ENCODE results near the gene PTPRM. TPM values are rescaled to one million over a fixed set of nuclear protein-coding genes. Genes with fewer than 3 reads are reported as not detected.

The PTPRM gene
- total and polyA plus RNA-seq, 4 donors, result 61.1 to 146 (median 87.5) TPM

DNA sequence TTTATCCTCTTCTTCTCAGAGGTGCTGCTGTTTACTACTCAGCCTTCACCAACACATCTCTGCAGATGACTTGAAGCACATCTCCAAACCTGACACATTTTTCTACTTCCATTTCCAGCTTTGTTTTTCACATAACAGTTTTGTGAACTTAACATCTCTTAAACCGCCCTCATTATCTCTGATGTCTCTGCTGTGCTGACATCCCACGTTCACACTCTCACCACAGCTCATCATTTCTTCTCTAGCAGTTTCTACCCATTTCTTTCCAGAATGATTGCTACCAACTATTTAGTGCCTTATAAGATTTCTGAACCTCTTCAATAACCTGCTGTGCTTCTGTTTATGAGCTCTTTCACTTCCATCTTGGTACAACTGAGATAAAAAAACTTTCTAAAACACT lies 238.0 kb downstream of the PTPRM start:
- H3K4me1 ChIP-seq (ENCODE audit: control insufficient read depth in 5 of 5, insufficient read depth in 5 of 5, low read length in 5 of 5), result peaks cover 0 to 26% (median 4%) of the 10 kb centered on the region in 5 donors
- H3K27ac ChIP-seq (ENCODE audit: low read depth in 1 of 2, low read length in 1 of 2), result no peak overlapping the region
- H3K4me3 ChIP-seq, result no peak overlapping the region
- no peaks in the 10 kb centered on the region for H3K9me3 ChIP-seq (ENCODE audit: control insufficient read depth in 4 of 4, insufficient read depth in 3 of 4, low read length in 3 of 4)
- H3K36me3 ChIP-seq (ENCODE audit: control insufficient read depth in 4 of 4, insufficient read depth in 4 of 4, low read length in 4 of 4), result no peaks in the 10 kb centered on the region
- DNase-seq, result no peak
- ATAC-seq (ENCODE audit: insufficient read depth, low FRiP score), result no peak
- TF ChIP-seq, protein P1, sequence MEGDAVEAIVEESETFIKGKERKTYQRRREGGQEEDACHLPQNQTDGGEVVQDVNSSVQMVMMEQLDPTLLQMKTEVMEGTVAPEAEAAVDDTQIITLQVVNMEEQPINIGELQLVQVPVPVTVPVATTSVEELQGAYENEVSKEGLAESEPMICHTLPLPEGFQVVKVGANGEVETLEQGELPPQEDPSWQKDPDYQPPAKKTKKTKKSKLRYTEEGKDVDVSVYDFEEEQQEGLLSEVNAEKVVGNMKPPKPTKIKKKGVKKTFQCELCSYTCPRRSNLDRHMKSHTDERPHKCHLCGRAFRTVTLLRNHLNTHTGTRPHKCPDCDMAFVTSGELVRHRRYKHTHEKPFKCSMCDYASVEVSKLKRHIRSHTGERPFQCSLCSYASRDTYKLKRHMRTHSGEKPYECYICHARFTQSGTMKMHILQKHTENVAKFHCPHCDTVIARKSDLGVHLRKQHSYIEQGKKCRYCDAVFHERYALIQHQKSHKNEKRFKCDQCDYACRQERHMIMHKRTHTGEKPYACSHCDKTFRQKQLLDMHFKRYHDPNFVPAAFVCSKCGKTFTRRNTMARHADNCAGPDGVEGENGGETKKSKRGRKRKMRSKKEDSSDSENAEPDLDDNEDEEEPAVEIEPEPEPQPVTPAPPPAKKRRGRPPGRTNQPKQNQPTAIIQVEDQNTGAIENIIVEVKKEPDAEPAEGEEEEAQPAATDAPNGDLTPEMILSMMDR (IDR thresholded peaks at IDR 0.05; ENCODE audit: control extremely low read depth, extremely low read depth), result no peak
- no peaks in the 10 kb centered on the region for H3K27me3 ChIP-seq (ENCODE audit: control insufficient read depth in 3 of 3, insufficient read depth in 3 of 3, low read length in 2 of 3)
- no peak overlapping the region for H3K9ac ChIP-seq (ENCODE audit: insufficient read depth in 1 of 2, low read length in 2 of 2)
- WGBS, 2 donors, result 92 to 97% methylated on average over 2 of the region's 2 CpGs

DNA sequence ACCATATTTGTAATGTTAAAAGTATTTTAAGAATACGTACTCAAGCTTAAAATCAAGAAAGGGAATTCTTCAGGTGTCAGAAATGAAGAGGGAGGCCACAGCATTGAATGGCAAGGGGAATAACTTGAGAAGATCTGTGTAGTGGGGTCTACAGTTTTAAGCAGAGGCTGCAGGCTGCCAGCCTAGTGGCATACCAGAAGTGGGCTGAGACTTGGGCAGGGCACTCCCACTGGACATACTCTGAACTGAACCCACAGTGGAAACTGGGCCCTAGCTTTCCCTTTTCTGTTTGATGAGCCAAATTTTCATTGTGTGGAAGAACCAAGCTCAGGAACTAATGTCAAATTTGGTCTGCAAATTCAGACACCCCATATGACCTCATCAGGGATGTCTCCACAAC lies 238.8 kb downstream of the PTPRM start:
- TF ChIP-seq, protein P1 (IDR thresholded peaks at IDR 0.05; ENCODE audit: control extremely low read depth, extremely low read depth), result no peak
- no peak overlapping the region for H3K27ac ChIP-seq (ENCODE audit: low read depth in 1 of 2, low read length in 1 of 2)
- 82 to 92% methylated on average over 1 of the region's 1 CpG for WGBS, 2 donors
- H3K9me3 ChIP-seq (ENCODE audit: control insufficient read depth in 4 of 4, insufficient read depth in 3 of 4, low read length in 3 of 4), result no peaks in the 10 kb centered on the region
- no peaks in the 10 kb centered on the region for H3K36me3 ChIP-seq (ENCODE audit: control insufficient read depth in 4 of 4, insufficient read depth in 4 of 4, low read length in 4 of 4)
- DNase-seq (no peak), ATAC-seq (ENCODE audit: insufficient read depth, low FRiP score) (no peak)
- H3K4me3 ChIP-seq, result no peak overlapping the region
- H3K4me1 ChIP-seq (ENCODE audit: control insufficient read depth in 5 of 5, insufficient read depth in 5 of 5, low read length in 5 of 5), result peaks cover 0 to 26% (median 4%) of the 10 kb centered on the region in 5 donors
- H3K27me3 ChIP-seq (ENCODE audit: control insufficient read depth in 3 of 3, insufficient read depth in 3 of 3, low read length in 2 of 3), result no peaks in the 10 kb centered on the region
- H3K9ac ChIP-seq (ENCODE audit: insufficient read depth in 1 of 2, low read length in 2 of 2), result no peak overlapping the region

DNA sequence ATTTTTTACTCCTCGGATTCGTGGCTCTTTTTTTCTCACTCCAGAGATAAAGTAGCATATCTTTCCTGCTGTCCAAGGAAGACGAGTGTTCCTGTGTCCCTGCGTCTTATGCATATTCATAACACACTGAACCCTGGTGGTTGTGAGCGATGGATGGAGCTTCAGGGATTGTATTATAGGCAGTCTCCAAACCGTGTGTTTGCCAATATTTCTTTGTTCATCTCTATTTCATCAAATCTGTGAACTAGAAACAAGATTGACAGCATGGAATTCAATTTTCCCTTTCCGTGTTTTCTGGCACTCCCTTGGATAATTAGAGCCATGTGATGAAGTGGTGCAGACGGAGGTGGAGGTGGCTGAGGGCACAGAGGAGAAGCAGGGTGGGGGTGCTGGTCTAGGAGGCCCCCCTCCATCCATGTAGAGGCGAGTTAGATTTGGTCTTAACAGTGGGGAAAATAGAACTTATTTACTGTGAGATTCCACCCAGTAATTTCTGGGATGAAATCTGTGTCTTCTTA lies 240.9 kb downstream of the PTPRM start:
- H3K27ac ChIP-seq (ENCODE audit: low read depth in 1 of 2, low read length in 1 of 2), result no peak overlapping the region
- ATAC-seq (ENCODE audit: insufficient read depth, low FRiP score), result no peak
- H3K9ac ChIP-seq (ENCODE audit: insufficient read depth in 1 of 2, low read length in 2 of 2), result no peak overlapping the region
- TF ChIP-seq, protein P1 (IDR thresholded peaks at IDR 0.05; ENCODE audit: control extremely low read depth, extremely low read depth), result no peak
- H3K4me3 ChIP-seq, result no peak overlapping the region
- H3K9me3 ChIP-seq (ENCODE audit: control insufficient read depth in 4 of 4, insufficient read depth in 3 of 4, low read length in 3 of 4), result peaks cover 0 to under 1% (median 0%) of the 10 kb centered on the region in 4 donors
- WGBS, 2 donors, result 87 to 88% methylated on average over 9 of the region's 9 CpGs
- no peak for DNase-seq
- no peaks in the 10 kb centered on the region for H3K36me3 ChIP-seq (ENCODE audit: control insufficient read depth in 4 of 4, insufficient read depth in 4 of 4, low read length in 4 of 4)
- H3K4me1 ChIP-seq (ENCODE audit: control insufficient read depth in 5 of 5, insufficient read depth in 5 of 5, low read length in 5 of 5), result peaks cover 0 to 37% (median 4%) of the 10 kb centered on the region in 5 donors
- H3K27me3 ChIP-seq (ENCODE audit: control insufficient read depth in 3 of 3, insufficient read depth in 3 of 3, low read length in 2 of 3), result no peaks in the 10 kb centered on the region

DNA sequence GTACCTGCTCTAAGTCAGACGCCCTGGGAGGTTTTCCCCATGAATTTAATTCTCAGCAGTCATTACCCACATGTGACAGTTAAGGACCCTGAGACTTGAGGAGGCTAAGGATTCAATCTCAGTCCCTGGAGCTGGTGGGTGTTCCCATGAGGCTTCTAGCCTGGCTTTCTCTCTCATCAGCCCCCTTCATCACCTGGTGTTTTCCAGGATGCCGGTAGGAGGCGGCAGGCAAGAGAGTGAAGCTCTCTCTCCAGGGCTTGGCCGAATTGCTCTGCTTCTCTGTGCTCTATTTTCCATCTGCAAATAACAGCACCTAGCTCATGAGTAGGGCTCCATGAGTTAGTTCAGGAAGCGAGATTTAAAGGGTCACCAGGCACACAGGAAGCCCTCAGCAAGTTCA lies 241.9 kb downstream of the PTPRM start:
- Histone ChIP-seq H3K27me3 (ENCODE audit: control insufficient read depth in 3 of 3, insufficient read depth in 3 of 3, low read length in 2 of 3) (no peaks in the 10 kb centered on the region), H3K9me3 (ENCODE audit: control insufficient read depth in 4 of 4, insufficient read depth in 3 of 4, low read length in 3 of 4) (peaks cover 0 to 7% (median under 1%) of the 10 kb centered on the region in 4 donors), H3K9ac (ENCODE audit: insufficient read depth in 1 of 2, low read length in 2 of 2) (no peak overlapping the region), H3K36me3 (ENCODE audit: control insufficient read depth in 4 of 4, insufficient read depth in 4 of 4, low read length in 4 of 4) (no peaks in the 10 kb centered on the region), H3K4me1 (ENCODE audit: control insufficient read depth in 5 of 5, insufficient read depth in 5 of 5, low read length in 5 of 5) (peaks cover 0 to 41% (median 4%) of the 10 kb centered on the region in 5 donors), H3K4me3 (no peak overlapping the region), H3K27ac (ENCODE audit: low read depth in 1 of 2, low read length in 1 of 2) (no peak overlapping the region)
- whole genome bisulfite sequencing, 2 donors, result 63 to 72% methylated on average over 5 of the region's 5 CpGs
- ATAC-seq (ENCODE audit: insufficient read depth, low FRiP score) (no peak), DNase-seq (no peak)
- TF ChIP-seq, protein P1 (IDR thresholded peaks at IDR 0.05; ENCODE audit: control extremely low read depth, extremely low read depth), result no peak

All from lung (tissue), 12 donors.